Neural progenitor cell (in vitro differentiated cells): ENCODE data around the gene SYTL4. TPM values are rescaled to one million over a fixed set of nuclear protein-coding genes. Genes with fewer than 3 reads are reported as not detected.

Source experiments
- DNase-seq: peaks from one replicate; pipeline ENCODE4 v3.0.0-alpha.2; 2016; ENCODE audit warnings: low spot score
- H2AFZ ChIP-seq: fragments of 200-600 bp; sonication (generic); replicated peaks from 2 replicates; pipeline ENCODE4 v1.6.1; 2016; ENCODE audit warnings: antibody characterized with exemption
- H3F3A ChIP-seq: fragments of 200-600 bp; sonication (generic); 2 replicates; pipeline ENCODE4 v1.6.1; 2016; ENCODE audit warnings: antibody characterized with exemption, low read depth
- H3K27ac ChIP-seq: fragments of 200-600 bp; sonication (generic); 2 replicates; pipeline ENCODE4 v1.5.1; 2016; ENCODE audit warnings: mild to moderate bottlenecking
- H3K27me3 ChIP-seq: fragments of 200-600 bp; sonication (generic); 2 replicates; pipeline ENCODE4 v1.6.1; 2016; ENCODE audit warnings: mild to moderate bottlenecking, moderate library complexity
- H3K36me3 ChIP-seq: fragments of 200-600 bp; sonication (generic); 2 replicates; pipeline ENCODE4 v1.5.1; 2016
- H3K4me1 ChIP-seq: fragments of 200-600 bp; sonication (generic); 2 replicates; pipeline ENCODE4 v1.6.1; 2016; ENCODE audit warnings: mixed run types
- H3K4me2 ChIP-seq: fragments of 200-600 bp; sonication (generic); 2 replicates; pipeline ENCODE4 v1.6.1; 2016
- H3K4me3 ChIP-seq: fragments of 200-600 bp; sonication (generic); 2 replicates; pipeline ENCODE4 v1.5.1; 2016
- H3K79me2 ChIP-seq: fragments of 200-600 bp; sonication (generic); 2 replicates; pipeline ENCODE4 v1.6.1; 2016; ENCODE audit warnings: low read depth
- H3K9ac ChIP-seq: fragments of 200-600 bp; sonication (generic); 2 replicates; pipeline ENCODE4 v1.6.1; 2016
- H3K9me3 ChIP-seq: fragments of 200-600 bp; sonication (generic); 2 replicates; pipeline ENCODE4 v1.5.1; 2016; ENCODE audit warnings: low read depth
- H4K20me1 ChIP-seq: fragments of 200-600 bp; sonication (generic); 2 replicates; pipeline ENCODE4 v1.6.1; 2016; ENCODE audit warnings: low read depth
- H3K27ac Mint-ChIP-seq: 3 replicates; pipeline ENCODE4 v1.8.0; 2021; ENCODE audit warnings: mixed read lengths
- H3K27me3 Mint-ChIP-seq: 2 replicates; pipeline ENCODE4 v1.8.0; 2022; ENCODE audit warnings: low read depth, mild to moderate bottlenecking, inconsistent platforms, moderate library complexity, mixed read lengths; ENCODE audit not compliant: insufficient read depth
- H3K36me3 Mint-ChIP-seq: 3 replicates; pipeline ENCODE4 v1.8.0; 2021; ENCODE audit warnings: mixed read lengths
- H3K4me1 Mint-ChIP-seq: 3 replicates; pipeline ENCODE4 v1.8.0; 2021; ENCODE audit warnings: mixed read lengths
- H3K4me3 Mint-ChIP-seq: 3 replicates; pipeline ENCODE4 v1.8.0; 2021; ENCODE audit warnings: mild to moderate bottlenecking, moderate library complexity, mixed read lengths
- H3K9me3 Mint-ChIP-seq: 3 replicates; pipeline ENCODE4 v1.8.0; 2020; ENCODE audit warnings: mixed read lengths
- CTCF ChIP-seq: fragments of 200-600 bp; sonication (generic); IDR thresholded peaks from 2 replicates; pipeline ENCODE4 v1.5.1; 2017; ENCODE audit warnings: antibody characterized with exemption, mild to moderate bottlenecking
- EZH2 ChIP-seq: fragments of 200-600 bp; sonication (generic); IDR thresholded peaks from 2 replicates; pipeline ENCODE4 v1.6.1; 2017; ENCODE audit warnings: antibody characterized with exemption, mild to moderate bottlenecking, moderate library complexity
- EZH2phosphoT487 ChIP-seq: fragments of 200-600 bp; sonication (generic); IDR thresholded peaks from 2 replicates; pipeline ENCODE4 v1.6.1; 2017; ENCODE audit warnings: antibody characterized with exemption
- total RNA-seq: library from RNA; depleted of rRNA; stranded (reverse); fragments of >200 nt; gene quantifications from 2 replicates; pipeline ENCODE4 v1.2.3, GENCODE V29; 2015; ENCODE audit warnings: low replicate concordance

The SYTL4 gene
- total RNA-seq, 1 donor from 2014 or later, result 0.39 TPM

- H3K4me3 Mint-ChIP-seq, result no peak overlapping the region
- Histone ChIP-seq H2AFZ (no peak overlapping the region), H4K20me1 (no peaks in the 10 kb centered on the region), H3K4me3 (no peak overlapping the region), H3K79me2 (no peaks in the 10 kb centered on the region), H3K9ac (no peak overlapping the region), H3K27me3 (no peaks in the 10 kb centered on the region), H3K9me3 (no peaks in the 10 kb centered on the region), H3K27ac (no peak overlapping the region), H3F3A (no peaks in the 10 kb centered on the region), H3K4me2 (no peak overlapping the region), H3K4me1 (no peaks in the 10 kb centered on the region), H3K36me3 (no peaks in the 10 kb centered on the region)
- no peak for TF ChIP-seq CTCF
- no peak for TF ChIP-seq EZH2
- TF ChIP-seq EZH2phosphoT487, result no peak
- H3K9me3 Mint-ChIP-seq, result no peaks in the 10 kb centered on the region
- H3K27me3 Mint-ChIP-seq, result peaks cover 5% of the 10 kb centered on the region
- H3K4me1 Mint-ChIP-seq, result no peaks in the 10 kb centered on the region
- H3K27ac Mint-ChIP-seq, result no peak overlapping the region
- H3K36me3 Mint-ChIP-seq, result no peaks in the 10 kb centered on the region
- no peak for DNase-seq
Observed at GRCh38 chrX:100672966-100673365, 59.0 kb downstream of the SYTL4 start.

GRCh38 chrX:100663642-100664041, 68.3 kb downstream of the SYTL4 start:
- Histone ChIP-seq H3K9me3 (no peaks in the 10 kb centered on the region), H3K36me3 (no peaks in the 10 kb centered on the region), H3K27me3 (no peaks in the 10 kb centered on the region), H3F3A (no peaks in the 10 kb centered on the region), H3K4me2 (no peak overlapping the region), H3K4me1 (no peaks in the 10 kb centered on the region), H3K4me3 (no peak overlapping the region), H3K27ac (no peak overlapping the region), H4K20me1 (no peaks in the 10 kb centered on the region), H2AFZ (no peak overlapping the region), H3K79me2 (no peaks in the 10 kb centered on the region), H3K9ac (no peak overlapping the region)
- Mint-ChIP-seq H3K36me3 (no peaks in the 10 kb centered on the region), H3K9me3 (no peaks in the 10 kb centered on the region), H3K27me3 (no peaks in the 10 kb centered on the region), H3K4me3 (no peak overlapping the region), H3K4me1 (no peaks in the 10 kb centered on the region), H3K27ac (no peak overlapping the region)
- TF ChIP-seq EZH2 (no peak), EZH2phosphoT487 (no peak), CTCF (no peak)
- DNase-seq, result no peak

GRCh38 chrX:100662796-100663195, 69.1 kb downstream of the SYTL4 start:
- H2AFZ ChIP-seq, result no peak overlapping the region
- H3K36me3 ChIP-seq, result no peaks in the 10 kb centered on the region
- no peak for DNase-seq
- H3K27me3 Mint-ChIP-seq, result no peaks in the 10 kb centered on the region
- no peaks in the 10 kb centered on the region for H3K36me3 Mint-ChIP-seq
- H4K20me1 ChIP-seq, result no peaks in the 10 kb centered on the region
- H3K4me2 ChIP-seq, result no peak overlapping the region
- H3K4me3 ChIP-seq, result no peak overlapping the region
- no peaks in the 10 kb centered on the region for H3F3A ChIP-seq
- no peaks in the 10 kb centered on the region for H3K27me3 ChIP-seq
- H3K9me3 ChIP-seq, result no peaks in the 10 kb centered on the region
- H3K4me1 ChIP-seq, result no peaks in the 10 kb centered on the region
- no peak overlapping the region for H3K27ac ChIP-seq
- no peak for TF ChIP-seq EZH2
- no peak for TF ChIP-seq EZH2phosphoT487
- TF ChIP-seq CTCF, result no peak
- no peaks in the 10 kb centered on the region for H3K79me2 ChIP-seq
- no peak overlapping the region for H3K27ac Mint-ChIP-seq
- no peak overlapping the region for H3K9ac ChIP-seq
- no peaks in the 10 kb centered on the region for H3K4me1 Mint-ChIP-seq
- no peaks in the 10 kb centered on the region for H3K9me3 Mint-ChIP-seq
- H3K4me3 Mint-ChIP-seq, result no peak overlapping the region

GRCh38 chrX:100662170-100662569, 69.8 kb downstream of the SYTL4 start:
- Histone ChIP-seq H3F3A (no peaks in the 10 kb centered on the region), H3K27ac (no peak overlapping the region), H3K9me3 (no peaks in the 10 kb centered on the region), H3K36me3 (no peaks in the 10 kb centered on the region), H3K9ac (no peak overlapping the region), H3K27me3 (no peaks in the 10 kb centered on the region), H3K4me2 (no peak overlapping the region), H3K4me3 (no peak overlapping the region), H3K79me2 (no peaks in the 10 kb centered on the region), H4K20me1 (no peaks in the 10 kb centered on the region), H3K4me1 (no peaks in the 10 kb centered on the region), H2AFZ (no peak overlapping the region)
- no peaks in the 10 kb centered on the region for H3K36me3 Mint-ChIP-seq
- no peak overlapping the region for H3K27ac Mint-ChIP-seq
- H3K27me3 Mint-ChIP-seq, result no peaks in the 10 kb centered on the region
- H3K4me3 Mint-ChIP-seq, result no peak overlapping the region
- no peak for DNase-seq
- TF ChIP-seq EZH2phosphoT487, result no peak
- no peak for TF ChIP-seq CTCF
- TF ChIP-seq EZH2, result no peak
- no peaks in the 10 kb centered on the region for H3K4me1 Mint-ChIP-seq
- H3K9me3 Mint-ChIP-seq, result no peaks in the 10 kb centered on the region
